Fibroblast of lung (primary cell): ENCODE data around the gene CTBP2. TPM values are rescaled to one million over a fixed set of nuclear protein-coding genes. Genes with fewer than 3 reads are reported as not detected.
A peak's percentile ranks its signal among the peaks of the same experiment; 100 is the strongest.

Source experiments
- DNase-seq, 2 donors: peaks; one replicate each; pipeline versions ENCODE4 v3.0.0 to v3.0.0-alpha.2; 2010; ENCODE audit warnings: low read depth in 2 of 2
- H2AFZ ChIP-seq: 2 replicates; pipeline ENCODE4 v1.5.1; 2012; ENCODE audit warnings: low read length, control low read depth, inconsistent platforms
- H3K27ac ChIP-seq: 2 replicates; pipeline ENCODE4 v1.5.1; 2011; ENCODE audit warnings: low read length, control low read depth; ENCODE audit not compliant: insufficient read depth
- H3K27me3 ChIP-seq: 2 replicates; pipeline ENCODE4 v1.5.1; 2011; ENCODE audit warnings: mild to moderate bottlenecking, low read length; ENCODE audit not compliant: control insufficient read depth, insufficient read depth
- H3K36me3 ChIP-seq: 2 replicates; pipeline ENCODE4 v1.5.1; 2011; ENCODE audit warnings: low read length; ENCODE audit not compliant: control insufficient read depth, insufficient read depth
- H3K4me1 ChIP-seq: 2 replicates; pipeline ENCODE4 v1.5.1; 2011; ENCODE audit warnings: low read length; ENCODE audit not compliant: control insufficient read depth, insufficient read depth; ENCODE audit errors: extremely low read depth
- H3K4me2 ChIP-seq: 2 replicates; pipeline ENCODE4 v1.5.1; 2011; ENCODE audit warnings: low read length, control low read depth; ENCODE audit not compliant: insufficient read depth; ENCODE audit errors: extremely low read depth
- H3K4me3 ChIP-seq, 4 experiments: fragments of 200-600 bp in 1 of 4; sonication (generic) in 1 of 4; replicated peaks in 1 of 4; 2 replicates each; pipeline ENCODE4 v1.5.1; 2011 to 2016; ENCODE audit warnings: low read length in 4 of 4, low read depth in 3 of 4, mild to moderate bottlenecking in 3 of 4, control low read depth in 2 of 4, inconsistent platforms in 1 of 4, mixed read lengths in 1 of 4; ENCODE audit not compliant: insufficient read depth in 1 of 4; ENCODE audit errors: control extremely low read depth in 1 of 4
- H3K79me2 ChIP-seq: 2 replicates; pipeline ENCODE4 v1.5.1; 2012; ENCODE audit warnings: mild to moderate bottlenecking, low read length, inconsistent platforms; ENCODE audit not compliant: control insufficient read depth, insufficient read depth
- H3K9ac ChIP-seq: 2 replicates; pipeline ENCODE4 v1.5.1; 2011; ENCODE audit warnings: mild to moderate bottlenecking, low read length, control low read depth; ENCODE audit not compliant: insufficient read depth
- H3K9me3 ChIP-seq: 2 replicates; pipeline ENCODE4 v1.5.1; 2012; ENCODE audit warnings: low read depth, low read length; ENCODE audit not compliant: control insufficient read depth, insufficient read depth
- H4K20me1 ChIP-seq: 2 replicates; pipeline ENCODE4 v1.5.1; 2011; ENCODE audit warnings: low read length; ENCODE audit not compliant: control insufficient read depth, insufficient read depth; ENCODE audit errors: extremely low read depth
- EZH2 ChIP-seq: IDR thresholded peaks from 2 replicates; pipeline ENCODE4 v1.5.1; 2012; ENCODE audit warnings: low read length, control low read depth, mild to moderate bottlenecking; ENCODE audit errors: missing control alignments
- polyA plus RNA-seq, 2 donors: library from polyadenylated mRNA; depleted of rRNA in 1 of 2; stranded (reverse) in 1 of 2; unstranded in 1 of 2; fragments of >200 nt; gene quantifications; 2 replicates each; pipeline ENCODE4 v1.2.1, GENCODE V29; 2011 to 2012; ENCODE audit warnings: missing spikeins in 1 of 2
- total RNA-seq: library from RNA; depleted of rRNA; stranded (reverse); fragments of >200 nt; gene quantifications from 2 replicates; pipeline ENCODE4 v1.2.1, GENCODE V29; 2014
- TF ChIP-seq, protein P1 (sequence below), 2 donors: IDR thresholded peaks in 1 of 2; conservative IDR thresholded peaks in 1 of 2; 1 replicate in 1 of 2; 2 replicates in 1 of 2; pipeline ENCODE4 v1.5.1; 2011 to 2012; ENCODE audit warnings: low read length in 2 of 2, control low read depth in 1 of 2, inconsistent platforms in 1 of 2, low read depth in 1 of 2, mild to moderate bottlenecking in 1 of 2

The CTBP2 gene
- total and polyA plus RNA-seq, 2 donors (not counting 1 experiment from before 2014, with no cell fraction given), result 72.1 to 73.3 TPM

DNA sequence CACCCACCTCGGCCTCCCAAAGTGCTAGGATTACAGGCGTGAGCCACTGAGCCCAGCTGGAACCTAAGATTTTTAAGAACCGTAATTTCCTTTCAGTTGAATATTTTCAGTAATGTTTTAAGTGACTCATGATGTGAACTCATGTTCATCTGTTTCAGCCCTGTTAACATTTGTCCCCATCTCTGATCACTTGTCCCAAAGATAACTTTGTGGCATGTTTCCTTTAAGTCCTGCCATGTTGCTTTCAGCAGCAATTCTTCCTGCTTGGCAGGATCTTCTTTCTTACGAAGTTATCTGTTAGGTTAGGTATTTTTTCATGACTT is 199.2 kb downstream of the CTBP2 start:
- no peaks in the 10 kb centered on the region for H3K36me3 ChIP-seq
- H3K4me2 ChIP-seq, result no peak overlapping the region
- H3K9me3 ChIP-seq, result no peaks in the 10 kb centered on the region
- H3K27me3 ChIP-seq, result no peaks in the 10 kb centered on the region
- H3K27ac ChIP-seq, result peak overlapping the region; percentile 4
- DNase-seq, result no peak
- H3K9ac ChIP-seq, result no peak overlapping the region
- H3K4me1 ChIP-seq, result peaks cover 7% of the 10 kb centered on the region
- no peaks in the 10 kb centered on the region for H4K20me1 ChIP-seq
- H2AFZ ChIP-seq, result no peak overlapping the region
- TF ChIP-seq EZH2, result no peak
- TF ChIP-seq, protein P1, sequence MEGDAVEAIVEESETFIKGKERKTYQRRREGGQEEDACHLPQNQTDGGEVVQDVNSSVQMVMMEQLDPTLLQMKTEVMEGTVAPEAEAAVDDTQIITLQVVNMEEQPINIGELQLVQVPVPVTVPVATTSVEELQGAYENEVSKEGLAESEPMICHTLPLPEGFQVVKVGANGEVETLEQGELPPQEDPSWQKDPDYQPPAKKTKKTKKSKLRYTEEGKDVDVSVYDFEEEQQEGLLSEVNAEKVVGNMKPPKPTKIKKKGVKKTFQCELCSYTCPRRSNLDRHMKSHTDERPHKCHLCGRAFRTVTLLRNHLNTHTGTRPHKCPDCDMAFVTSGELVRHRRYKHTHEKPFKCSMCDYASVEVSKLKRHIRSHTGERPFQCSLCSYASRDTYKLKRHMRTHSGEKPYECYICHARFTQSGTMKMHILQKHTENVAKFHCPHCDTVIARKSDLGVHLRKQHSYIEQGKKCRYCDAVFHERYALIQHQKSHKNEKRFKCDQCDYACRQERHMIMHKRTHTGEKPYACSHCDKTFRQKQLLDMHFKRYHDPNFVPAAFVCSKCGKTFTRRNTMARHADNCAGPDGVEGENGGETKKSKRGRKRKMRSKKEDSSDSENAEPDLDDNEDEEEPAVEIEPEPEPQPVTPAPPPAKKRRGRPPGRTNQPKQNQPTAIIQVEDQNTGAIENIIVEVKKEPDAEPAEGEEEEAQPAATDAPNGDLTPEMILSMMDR (conservative IDR thresholded peaks at IDR 0.05 in 1 of 2, IDR thresholded peaks at IDR 0.05 in 1 of 2; ENCODE audit: low read depth in 1 of 2, low read length in 2 of 2), result no peak
- H3K4me3 ChIP-seq, result no peak overlapping the region
- H3K79me2 ChIP-seq, result peaks cover 63% of the 10 kb centered on the region

- Histone ChIP-seq H3K4me3 (no peak overlapping the region), H3K79me2 (peaks cover 59% of the 10 kb centered on the region), H3K27me3 (no peaks in the 10 kb centered on the region), H2AFZ (no peak overlapping the region), H3K36me3 (no peaks in the 10 kb centered on the region), H3K4me1 (peaks cover 7% of the 10 kb centered on the region), H3K27ac (no peak overlapping the region), H3K9me3 (no peaks in the 10 kb centered on the region), H3K4me2 (no peak overlapping the region), H4K20me1 (no peaks in the 10 kb centered on the region), H3K9ac (no peak overlapping the region)
- DNase-seq, result no peak
- no peak for TF ChIP-seq EZH2
- TF ChIP-seq, protein P1 (conservative IDR thresholded peaks at IDR 0.05 in 1 of 2, IDR thresholded peaks at IDR 0.05 in 1 of 2; ENCODE audit: low read depth in 1 of 2, low read length in 2 of 2), result no peak
These were observed 200.8 kb downstream of the CTBP2 start for GRCh38 chr10:124959564-124959963.

DNA sequence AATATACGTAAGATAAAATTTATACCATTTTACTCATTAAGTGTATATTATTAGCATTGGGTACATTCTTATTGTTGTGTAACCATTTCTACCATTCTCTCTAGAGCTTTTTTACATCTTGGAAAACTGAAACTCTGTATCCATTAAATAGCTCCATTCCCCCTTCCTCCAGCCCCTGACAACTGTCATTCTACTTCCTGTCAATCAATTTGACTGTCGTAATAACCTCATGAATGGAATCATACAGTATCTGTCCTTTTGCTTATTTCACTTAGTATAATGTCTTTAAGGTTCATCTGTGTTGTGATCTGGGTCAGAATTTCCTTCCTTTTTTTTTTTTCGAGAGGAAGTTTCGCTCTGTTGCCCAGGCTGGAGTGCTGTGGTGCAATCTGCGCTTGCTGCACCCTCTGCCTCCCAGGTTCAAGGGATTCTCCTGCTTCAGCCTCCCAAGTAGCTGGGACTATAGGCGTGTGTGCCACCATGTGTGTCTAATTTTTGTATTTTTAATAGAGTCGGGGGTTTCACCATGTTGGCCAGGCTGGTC is 202.9 kb downstream of the CTBP2 start:
- no peak for DNase-seq
- H3K4me3 ChIP-seq, result no peak overlapping the region
- H3K9ac ChIP-seq, result no peak overlapping the region
- H3K27me3 ChIP-seq, result no peaks in the 10 kb centered on the region
- no peaks in the 10 kb centered on the region for H3K36me3 ChIP-seq
- H3K9me3 ChIP-seq, result no peaks in the 10 kb centered on the region
- H3K4me2 ChIP-seq, result no peak overlapping the region
- H3K27ac ChIP-seq, result no peak overlapping the region
- peaks cover 62% of the 10 kb centered on the region for H3K79me2 ChIP-seq
- TF ChIP-seq, protein P1 (conservative IDR thresholded peaks at IDR 0.05 in 1 of 2, IDR thresholded peaks at IDR 0.05 in 1 of 2; ENCODE audit: low read depth in 1 of 2, low read length in 2 of 2), result no peak
- TF ChIP-seq EZH2, result no peak
- peaks cover 3% of the 10 kb centered on the region for H3K4me1 ChIP-seq
- no peak overlapping the region for H2AFZ ChIP-seq
- no peaks in the 10 kb centered on the region for H4K20me1 ChIP-seq
